Measurements from ENCODE around the gene GPSM3. TPM values are rescaled to one million over a fixed set of nuclear protein-coding genes. Genes with fewer than 3 reads are reported as not detected.

The GPSM3 gene
- total RNA-seq, 1 experiment from 2014 or later = 11.8 TPM

DNA sequence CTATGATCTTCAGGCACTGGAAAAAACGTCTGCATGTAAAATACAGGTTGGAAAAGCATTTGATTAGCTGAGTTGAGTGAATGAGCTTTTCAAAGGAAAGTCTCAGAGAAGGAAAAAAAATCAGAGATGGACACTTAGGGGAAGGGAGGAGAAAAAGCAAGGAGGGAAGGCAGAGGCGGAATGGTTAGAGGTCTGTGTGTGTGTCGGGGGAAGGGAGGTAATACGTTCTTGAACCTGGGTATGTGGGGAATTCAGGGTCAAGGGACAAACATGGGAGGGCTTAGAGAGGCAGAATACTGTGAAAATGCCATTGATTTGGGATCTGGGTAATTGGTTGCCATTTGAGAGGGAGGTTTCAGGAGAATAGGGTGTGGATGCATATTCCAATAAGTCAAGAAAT is 45.8 kb downstream of the GPSM3 start:
- peak overlapping the region in 1 of 2 experiments; percentile 7; a peak in 2 of 5 replicates for H3K4me3 Mint-ChIP-seq
- Histone ChIP-seq H2BK20ac (ENCODE audit: low read depth, low read length, poor library complexity, severe bottlenecking) (no peak overlapping the region), H3K23ac (ENCODE audit: insufficient read length, low read depth, low read length) (no peak overlapping the region), H3K4me2 (ENCODE audit: insufficient read depth, insufficient read length, low read length) (no peak overlapping the region), H4K8ac (replicated peaks; ENCODE audit: insufficient read length, low read depth, low read length) (no peak overlapping the region), H3K14ac (ENCODE audit: insufficient read depth, low read length) (no peak overlapping the region), H2BK15ac (ENCODE audit: low read depth, low read length) (no peak overlapping the region), H3K18ac (ENCODE audit: insufficient read length, low read depth, low read length) (no peak overlapping the region), H3K27ac (ENCODE audit: insufficient read length, low read depth, low read length) (no peak overlapping the region), H3T11ph (ENCODE audit: low read length) (no peak overlapping the region), H3K79me2 (ENCODE audit: insufficient read depth, low read length) (no peaks in the 10 kb centered on the region), H3K9ac (ENCODE audit: extremely low read depth, insufficient read length, low read length) (no peak overlapping the region), H2AK5ac (ENCODE audit: insufficient read length, low read length) (no peak overlapping the region), H3K23me2 (ENCODE audit: insufficient read length, low read depth, low read length, poor library complexity, severe bottlenecking) (peaks cover 17% of the 10 kb centered on the region), H3K27me3 (ENCODE audit: insufficient read depth, low read length) (no peaks in the 10 kb centered on the region; the same call in 1 of the 2 replicates), H3K9me3 (ENCODE audit: control insufficient read depth, low read depth, low read length) (no peaks in the 10 kb centered on the region), H3K4me1 (ENCODE audit: insufficient read depth, low read length) (peaks cover 9% of the 10 kb centered on the region), H2AFZ (ENCODE audit: low read length) (no peak overlapping the region), H2BK5ac (ENCODE audit: insufficient read length, low read length) (no peak overlapping the region), H2BK120ac (ENCODE audit: low read depth, low read length, poor library complexity, severe bottlenecking) (no peak overlapping the region), H3K79me1 (ENCODE audit: insufficient read depth, low read depth, low read length, poor library complexity, severe bottlenecking) (no peaks in the 10 kb centered on the region), H4K91ac (ENCODE audit: insufficient read length, low read depth, low read length) (no peak overlapping the region), H3K4ac (ENCODE audit: low read depth, low read length) (no peak overlapping the region), H4K20me1 (ENCODE audit: control insufficient read depth, insufficient read depth, insufficient read length) (no peaks in the 10 kb centered on the region), H2BK12ac (ENCODE audit: insufficient read length, low read depth, low read length) (no peak overlapping the region), H4K5ac (ENCODE audit: insufficient read length, low read depth, low read length) (no peak overlapping the region), H3K56ac (ENCODE audit: insufficient read length, low read depth, low read length) (no peak overlapping the region)
- H3K27me3 Mint-ChIP-seq (ENCODE audit: low read depth) = peaks cover 2% of the 10 kb centered on the region; the same call in 1 of the 2 replicates
- peaks cover 0 to 8% (median 3%) of the 10 kb centered on the region in 3 experiments; a peak in 2 of 7 replicates for H3K36me3 Mint-ChIP-seq (ENCODE audit: insufficient read depth in 1 of 3, low read depth in 3 of 3)
- WGBS (ENCODE audit: extremely low coverage, insufficient read length, low lambda C conversion rate) = no CpG with 5 or more reads among the region's 4 CpGs
- DNase-seq = no peak
- TF ChIP-seq, protein P1, sequence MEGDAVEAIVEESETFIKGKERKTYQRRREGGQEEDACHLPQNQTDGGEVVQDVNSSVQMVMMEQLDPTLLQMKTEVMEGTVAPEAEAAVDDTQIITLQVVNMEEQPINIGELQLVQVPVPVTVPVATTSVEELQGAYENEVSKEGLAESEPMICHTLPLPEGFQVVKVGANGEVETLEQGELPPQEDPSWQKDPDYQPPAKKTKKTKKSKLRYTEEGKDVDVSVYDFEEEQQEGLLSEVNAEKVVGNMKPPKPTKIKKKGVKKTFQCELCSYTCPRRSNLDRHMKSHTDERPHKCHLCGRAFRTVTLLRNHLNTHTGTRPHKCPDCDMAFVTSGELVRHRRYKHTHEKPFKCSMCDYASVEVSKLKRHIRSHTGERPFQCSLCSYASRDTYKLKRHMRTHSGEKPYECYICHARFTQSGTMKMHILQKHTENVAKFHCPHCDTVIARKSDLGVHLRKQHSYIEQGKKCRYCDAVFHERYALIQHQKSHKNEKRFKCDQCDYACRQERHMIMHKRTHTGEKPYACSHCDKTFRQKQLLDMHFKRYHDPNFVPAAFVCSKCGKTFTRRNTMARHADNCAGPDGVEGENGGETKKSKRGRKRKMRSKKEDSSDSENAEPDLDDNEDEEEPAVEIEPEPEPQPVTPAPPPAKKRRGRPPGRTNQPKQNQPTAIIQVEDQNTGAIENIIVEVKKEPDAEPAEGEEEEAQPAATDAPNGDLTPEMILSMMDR (conservative IDR thresholded peaks at IDR 0.05) = no peak
- H3K4me1 Mint-ChIP-seq = peaks cover 25 to 48% of the 10 kb centered on the region in 2 experiments
- H3K9me3 Mint-ChIP-seq = no peaks in the 10 kb centered on the region; a peak in 1 of 5 replicates
- H3K27ac Mint-ChIP-seq = peak overlapping the region in 2 of 3 experiments; percentile 32 to 45; a peak in 4 of 7 replicates

Measured in H9 (cell line).